ENCODE measurements around the gene RMRP. TPM values are rescaled to one million over a fixed set of nuclear protein-coding genes. Genes with fewer than 3 reads are reported as not detected.
A peak's percentile ranks its signal among the peaks of the same experiment; 100 is the strongest.

The RMRP gene
- total and polyA plus RNA-seq, 2 experiments from 2014 or later: 20,944 TPM; not detected in 1

- Histone ChIP-seq H3K27me3 (replicated peaks; ENCODE audit: insufficient read depth) (no peaks in the 10 kb centered on the region), H3K9ac (peak overlapping the region; percentile 94)
- in situ Hi-C loops (cut with MboI): no loop called here
Observed at GRCh38 chr9:35691757-35692301, 34.0 kb upstream of the RMRP start.

GRCh38 chr9:35691334-35691650, 33.5 kb upstream of the RMRP start:
- Histone ChIP-seq H3K27me3 (replicated peaks; ENCODE audit: insufficient read depth) (no peaks in the 10 kb centered on the region), H3K4me2 (ENCODE audit: unreplicated experiment) (peak overlapping the region; percentile 89), H3K79me2 (ENCODE audit: insufficient read depth) (peaks cover 43% of the 10 kb centered on the region), H4K20me1 (ENCODE audit: insufficient read depth) (peaks cover 21% of the 10 kb centered on the region), H3K4me3 (peak overlapping the region; percentile 98), H3K36me3 (ENCODE audit: low read depth) (peaks cover 19% of the 10 kb centered on the region), H3K4me1 (ENCODE audit: insufficient read depth) (peaks cover 47% of the 10 kb centered on the region), H3K9ac (peak overlapping the region; percentile 94), H2AFZ (peak overlapping the region; percentile 44), H3K9me3 (ENCODE audit: low read depth) (no peaks in the 10 kb centered on the region), H3K27ac (peak overlapping the region; percentile 89), H3F3A (ENCODE audit: insufficient read depth) (peaks cover 72% of the 10 kb centered on the region), H3K9me2 (ENCODE audit: insufficient read depth) (no peaks in the 10 kb centered on the region)
- WGBS, 2 experiments (ENCODE audit: low coverage in 1 of 2, low lambda C conversion rate in 2 of 2, missing lambda C conversion rate in 2 of 2): 33 to 34% methylated on average over 8 to 10 of the region's 10 CpGs
- in situ Hi-C loops (cut with MboI): no loop called here
- TF ChIP-seq EZH2 (IDR thresholded peaks at IDR 0.05; ENCODE audit: insufficient read depth, poor library complexity, severe bottlenecking): no peak
- no peak for TF ChIP-seq EZH2phosphoT487 (IDR thresholded peaks at IDR 0.05; ENCODE audit: insufficient read depth, low read depth)
- DNase-seq: no peak

More at GRCh38 chr9:35691757-35692301, 34.0 kb upstream of the RMRP start:
- WGBS, 2 experiments (ENCODE audit: low coverage in 1 of 2, low lambda C conversion rate in 2 of 2, missing lambda C conversion rate in 2 of 2): 81 to 84% methylated on average over 13 of the region's 13 CpGs
- H3K4me1 ChIP-seq (ENCODE audit: insufficient read depth): peaks cover 42% of the 10 kb centered on the region
- no peak overlapping the region for H2AFZ ChIP-seq
- peaks cover 72% of the 10 kb centered on the region for H3F3A ChIP-seq (ENCODE audit: insufficient read depth)
- no peaks in the 10 kb centered on the region for H3K9me2 ChIP-seq (ENCODE audit: insufficient read depth)
- peak overlapping the region; percentile 89 for H3K4me2 ChIP-seq (ENCODE audit: unreplicated experiment)
- H4K20me1 ChIP-seq (ENCODE audit: insufficient read depth): peaks cover 16% of the 10 kb centered on the region; the same call in 1 of the 2 replicates
- H3K36me3 ChIP-seq (ENCODE audit: low read depth): peaks cover 19% of the 10 kb centered on the region
- peaks cover 37% of the 10 kb centered on the region for H3K79me2 ChIP-seq (ENCODE audit: insufficient read depth)
- H3K9me3 ChIP-seq (ENCODE audit: low read depth): no peaks in the 10 kb centered on the region
- no peak for TF ChIP-seq EZH2 (IDR thresholded peaks at IDR 0.05; ENCODE audit: insufficient read depth, poor library complexity, severe bottlenecking)
- no peak for TF ChIP-seq EZH2phosphoT487 (IDR thresholded peaks at IDR 0.05; ENCODE audit: insufficient read depth, low read depth)
- peak overlapping the region; percentile 89 for H3K27ac ChIP-seq
- DNase-seq: peak; percentile 33
- H3K4me3 ChIP-seq: peak overlapping the region; percentile 98

GRCh38 chr9:35690614-35691333, 33.0 kb upstream of the RMRP start:
- H3K4me3 ChIP-seq: peak overlapping the region; percentile 98
- peak overlapping the region; percentile 89 for H3K4me2 ChIP-seq (ENCODE audit: unreplicated experiment)
- DNase-seq: peak; percentile 86
- H3K27me3 ChIP-seq (replicated peaks; ENCODE audit: insufficient read depth): no peaks in the 10 kb centered on the region
- H3K36me3 ChIP-seq (ENCODE audit: low read depth): peaks cover 19% of the 10 kb centered on the region
- no peaks in the 10 kb centered on the region for H3K9me2 ChIP-seq (ENCODE audit: insufficient read depth)
- TF ChIP-seq EZH2 (IDR thresholded peaks at IDR 0.05; ENCODE audit: insufficient read depth, poor library complexity, severe bottlenecking) (no peak), EZH2phosphoT487 (IDR thresholded peaks at IDR 0.05; ENCODE audit: insufficient read depth, low read depth) (no peak)
- peaks cover 25% of the 10 kb centered on the region for H4K20me1 ChIP-seq (ENCODE audit: insufficient read depth)
- H3K27ac ChIP-seq: peak overlapping the region; percentile 89
- H3K9me3 ChIP-seq (ENCODE audit: low read depth): no peaks in the 10 kb centered on the region
- peaks cover 48% of the 10 kb centered on the region for H3K79me2 ChIP-seq (ENCODE audit: insufficient read depth)
- in situ Hi-C loops (cut with MboI): no loop called here
- peaks cover 72% of the 10 kb centered on the region for H3F3A ChIP-seq (ENCODE audit: insufficient read depth)
- peaks cover 47% of the 10 kb centered on the region for H3K4me1 ChIP-seq (ENCODE audit: insufficient read depth)
- peak overlapping the region; percentile 94 for H3K9ac ChIP-seq
- 1 to 2% methylated on average over 26 to 59 of the region's 61 CpGs for WGBS, 2 experiments (ENCODE audit: low coverage in 1 of 2, low lambda C conversion rate in 2 of 2, missing lambda C conversion rate in 2 of 2)
- peak overlapping the region; percentile 44 for H2AFZ ChIP-seq

- Histone ChIP-seq H2AFZ (peak overlapping the region; percentile 15; the same call in 1 of the 2 replicates), H3K4me1 (ENCODE audit: insufficient read depth) (peaks cover 46% of the 10 kb centered on the region), H3K27ac (peak overlapping the region; percentile 89), H4K20me1 (ENCODE audit: insufficient read depth) (peaks cover 30% of the 10 kb centered on the region), H3K36me3 (ENCODE audit: low read depth) (peaks cover 22% of the 10 kb centered on the region), H3K9me2 (ENCODE audit: insufficient read depth) (no peaks in the 10 kb centered on the region), H3K79me2 (ENCODE audit: insufficient read depth) (peaks cover 53% of the 10 kb centered on the region), H3F3A (ENCODE audit: insufficient read depth) (peaks cover 73% of the 10 kb centered on the region), H3K27me3 (replicated peaks; ENCODE audit: insufficient read depth) (no peaks in the 10 kb centered on the region), H3K4me2 (ENCODE audit: unreplicated experiment) (peak overlapping the region; percentile 89), H3K4me3 (peak overlapping the region; percentile 98), H3K9ac (peak overlapping the region; percentile 94), H3K9me3 (ENCODE audit: low read depth) (no peaks in the 10 kb centered on the region)
- peak; percentile 76 for DNase-seq
- WGBS, 2 experiments (ENCODE audit: low coverage in 1 of 2, low lambda C conversion rate in 2 of 2, missing lambda C conversion rate in 2 of 2): 0 to 1% methylated on average over 15 to 18 of the region's 21 CpGs
- in situ Hi-C loops (cut with MboI): no loop called here
- TF ChIP-seq EZH2phosphoT487 (IDR thresholded peaks at IDR 0.05; ENCODE audit: insufficient read depth, low read depth): no peak
- TF ChIP-seq EZH2 (IDR thresholded peaks at IDR 0.05; ENCODE audit: insufficient read depth, poor library complexity, severe bottlenecking): no peak
Observed at GRCh38 chr9:35690294-35690613, 32.4 kb upstream of the RMRP start.

Measured in GM23248 (cell line).